ENCODE results near the gene CAPN12.
"Not testable (repeated sequence)": the region's sequence is repeated elsewhere in the genome, so short reads cannot be mapped to it uniquely, and the experiment has no call there.

The CAPN12 gene

GRCh38 chr19:38770949-38771275 lies 26.6 kb upstream of the CAPN12 start:
- DNase-seq, result not testable (repeated sequence)

- DNase-seq, result not testable (repeated sequence)
These were observed 26.1 kb upstream of the CAPN12 start for GRCh38 chr19:38770228-38770948.

- DNase-seq, result no peak
These were observed 25.4 kb upstream of the CAPN12 start for GRCh38 chr19:38769635-38770211.

- no peak for DNase-seq
These were observed 22.2 kb upstream of the CAPN12 start for GRCh38 chr19:38766276-38767047.

GRCh38 chr19:38765214-38765613 lies 20.9 kb upstream of the CAPN12 start:
- no peak for DNase-seq

- DNase-seq, result no peak
These were observed 19.5 kb upstream of the CAPN12 start for GRCh38 chr19:38763795-38764220.

- DNase-seq, result not testable (repeated sequence)
These were observed 17.7 kb upstream of the CAPN12 start for GRCh38 chr19:38761884-38762389.

GRCh38 chr19:38760805-38761517 lies 16.7 kb upstream of the CAPN12 start:
- DNase-seq, result not testable (repeated sequence)

GRCh38 chr19:38759590-38760003 lies 15.3 kb upstream of the CAPN12 start:
- no peak for DNase-seq

GRCh38 chr19:38754196-38754595 lies 9.9 kb upstream of the CAPN12 start:
- not testable (repeated sequence) for DNase-seq

- DNase-seq, result not testable (repeated sequence)
These were observed 9.5 kb upstream of the CAPN12 start for GRCh38 chr19:38753783-38754182.

GRCh38 chr19:38745316-38745715 lies 1.0 kb upstream of the CAPN12 start:
- DNase-seq, result no peak

- no peak for DNase-seq
These were observed 600 bp upstream of the CAPN12 start for GRCh38 chr19:38744874-38745273.

GRCh38 chr19:38743394-38744297 lies 628 bp downstream of the CAPN12 start:
- DNase-seq, result no peak

- DNase-seq, result no peak
These were observed 1.4 kb downstream of the CAPN12 start for GRCh38 chr19:38742906-38743305.

GRCh38 chr19:38742296-38742695 lies 2.0 kb downstream of the CAPN12 start:
- DNase-seq, result no peak

GRCh38 chr19:38741670-38742069 lies 2.6 kb downstream of the CAPN12 start:
- no peak for DNase-seq

GRCh38 chr19:38740932-38741331 lies 3.3 kb downstream of the CAPN12 start:
- DNase-seq, result no peak

- no peak for DNase-seq
These were observed 4.0 kb downstream of the CAPN12 start for GRCh38 chr19:38740257-38740592.

GRCh38 chr19:38739440-38740256 lies 4.6 kb downstream of the CAPN12 start:
- no peak for DNase-seq
